ENCODE measurements around the gene TMEM25.

The TMEM25 gene

DNA sequence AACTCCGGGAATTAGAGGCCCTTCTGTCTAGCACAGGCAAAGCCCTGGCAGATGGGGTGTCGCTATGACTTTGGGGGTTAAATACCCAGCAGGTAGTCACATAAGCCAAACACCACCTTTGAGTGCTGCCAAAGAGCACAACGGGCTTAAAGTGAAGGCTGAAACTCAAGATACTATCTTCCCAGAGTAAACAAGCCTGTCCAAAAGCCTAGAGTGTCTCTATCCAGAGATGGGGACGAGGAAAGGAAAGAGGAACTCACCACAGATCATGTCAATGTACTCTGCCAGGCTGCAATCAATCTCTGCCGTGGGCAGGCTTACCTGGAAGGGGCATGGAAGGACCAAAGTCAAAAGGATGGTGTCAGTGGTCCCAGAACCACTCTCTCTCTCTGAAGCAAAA lies 14.5 kb downstream of the TMEM25 start:
- H3K4me1 ChIP-seq (ENCODE audit: control insufficient read depth, low read length): no peaks in the 10 kb centered on the region
- no peaks in the 10 kb centered on the region for H3K9me2 ChIP-seq (replicated peaks; ENCODE audit: control insufficient read depth, low read length)
- H3K27ac ChIP-seq (ENCODE audit: low read depth, low read length): no peak overlapping the region
- H3K4me2 ChIP-seq (ENCODE audit: low read length): no peak overlapping the region
- no peaks in the 10 kb centered on the region for H4K20me1 ChIP-seq (ENCODE audit: control insufficient read depth, insufficient read depth, low read depth, low read length)
- H3K9me3 ChIP-seq (ENCODE audit: control insufficient read depth, insufficient read depth, low read length): no peaks in the 10 kb centered on the region
- H3K79me2 ChIP-seq (ENCODE audit: control insufficient read depth, low read length): no peaks in the 10 kb centered on the region
- TF ChIP-seq EZH2phosphoT487 (IDR thresholded peaks at IDR 0.05; ENCODE audit: borderline replicate concordance, low read length): no peak
- TF ChIP-seq, protein P1, sequence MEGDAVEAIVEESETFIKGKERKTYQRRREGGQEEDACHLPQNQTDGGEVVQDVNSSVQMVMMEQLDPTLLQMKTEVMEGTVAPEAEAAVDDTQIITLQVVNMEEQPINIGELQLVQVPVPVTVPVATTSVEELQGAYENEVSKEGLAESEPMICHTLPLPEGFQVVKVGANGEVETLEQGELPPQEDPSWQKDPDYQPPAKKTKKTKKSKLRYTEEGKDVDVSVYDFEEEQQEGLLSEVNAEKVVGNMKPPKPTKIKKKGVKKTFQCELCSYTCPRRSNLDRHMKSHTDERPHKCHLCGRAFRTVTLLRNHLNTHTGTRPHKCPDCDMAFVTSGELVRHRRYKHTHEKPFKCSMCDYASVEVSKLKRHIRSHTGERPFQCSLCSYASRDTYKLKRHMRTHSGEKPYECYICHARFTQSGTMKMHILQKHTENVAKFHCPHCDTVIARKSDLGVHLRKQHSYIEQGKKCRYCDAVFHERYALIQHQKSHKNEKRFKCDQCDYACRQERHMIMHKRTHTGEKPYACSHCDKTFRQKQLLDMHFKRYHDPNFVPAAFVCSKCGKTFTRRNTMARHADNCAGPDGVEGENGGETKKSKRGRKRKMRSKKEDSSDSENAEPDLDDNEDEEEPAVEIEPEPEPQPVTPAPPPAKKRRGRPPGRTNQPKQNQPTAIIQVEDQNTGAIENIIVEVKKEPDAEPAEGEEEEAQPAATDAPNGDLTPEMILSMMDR (IDR thresholded peaks at IDR 0.05; ENCODE audit: low read depth, low read length, poor library complexity, severe bottlenecking): no peak
- H3K4me3 ChIP-seq (ENCODE audit: low read length): no peak overlapping the region
- H3K36me3 ChIP-seq (ENCODE audit: control insufficient read depth, low read length): no peaks in the 10 kb centered on the region
- H3F3A ChIP-seq (ENCODE audit: control insufficient read depth, insufficient read depth): no peaks in the 10 kb centered on the region; the same call in 1 of the 2 replicates
- no peaks in the 10 kb centered on the region for H3K27me3 ChIP-seq (ENCODE audit: control insufficient read depth, low read length)

DNA sequence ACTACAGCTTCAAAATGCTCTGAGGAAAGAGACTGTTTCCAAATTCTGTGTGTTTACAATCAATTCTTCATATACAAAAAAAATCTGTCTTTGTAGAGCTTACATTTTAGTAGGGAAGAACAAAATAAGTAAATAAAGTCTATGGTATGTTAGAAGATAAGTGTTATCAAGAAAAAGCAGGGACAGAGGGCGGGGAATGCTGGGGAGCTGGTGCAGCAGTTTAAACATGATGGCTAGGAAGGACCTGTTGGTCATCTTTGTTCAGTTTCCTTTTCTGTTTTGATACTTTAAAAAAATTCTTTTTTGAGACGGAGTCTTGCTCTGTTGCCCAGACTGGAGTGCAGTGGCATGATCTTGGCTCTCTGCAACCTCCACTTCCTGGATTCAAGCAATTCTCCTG lies 16.1 kb downstream of the TMEM25 start:
- Histone ChIP-seq H3K4me1 (ENCODE audit: control insufficient read depth, low read length) (no peaks in the 10 kb centered on the region), H3F3A (ENCODE audit: control insufficient read depth, insufficient read depth) (no peaks in the 10 kb centered on the region), H3K79me2 (ENCODE audit: control insufficient read depth, low read length) (no peaks in the 10 kb centered on the region), H3K4me3 (ENCODE audit: low read length) (no peak overlapping the region), H3K9me3 (ENCODE audit: control insufficient read depth, insufficient read depth, low read length) (no peaks in the 10 kb centered on the region), H4K20me1 (ENCODE audit: control insufficient read depth, insufficient read depth, low read depth, low read length) (no peaks in the 10 kb centered on the region), H3K4me2 (ENCODE audit: low read length) (no peak overlapping the region), H3K36me3 (ENCODE audit: control insufficient read depth, low read length) (peaks cover 6% of the 10 kb centered on the region), H3K9me2 (replicated peaks; ENCODE audit: control insufficient read depth, low read length) (no peaks in the 10 kb centered on the region), H3K27me3 (ENCODE audit: control insufficient read depth, low read length) (no peaks in the 10 kb centered on the region), H3K27ac (ENCODE audit: low read depth, low read length) (no peak overlapping the region)
- TF ChIP-seq EZH2phosphoT487 (IDR thresholded peaks at IDR 0.05; ENCODE audit: borderline replicate concordance, low read length): no peak
- TF ChIP-seq, protein P1 (IDR thresholded peaks at IDR 0.05; ENCODE audit: low read depth, low read length, poor library complexity, severe bottlenecking): no peak

DNA sequence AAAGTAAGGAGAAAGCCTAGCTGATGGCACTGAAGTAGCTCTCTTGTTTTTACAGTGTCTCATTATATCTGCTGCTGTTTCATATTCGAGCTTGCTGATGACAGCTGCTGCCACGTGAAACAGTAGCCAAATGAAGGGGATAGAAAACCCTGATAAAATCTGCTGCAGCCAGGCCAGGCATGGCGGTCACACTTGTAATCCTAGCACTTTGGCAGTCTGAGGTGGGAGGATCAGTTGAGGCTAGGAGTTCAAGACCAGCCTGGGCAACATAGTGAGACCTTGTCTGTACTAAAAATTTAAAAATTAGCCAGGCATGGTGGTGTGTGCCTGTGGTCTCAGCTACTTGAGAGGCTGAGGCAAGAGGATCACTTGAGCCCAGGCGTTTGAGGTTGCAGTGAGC lies 21.3 kb downstream of the TMEM25 start:
- Histone ChIP-seq H3K79me2 (ENCODE audit: control insufficient read depth, low read length) (no peaks in the 10 kb centered on the region), H3K9me3 (ENCODE audit: control insufficient read depth, insufficient read depth, low read length) (no peaks in the 10 kb centered on the region), H4K20me1 (ENCODE audit: control insufficient read depth, insufficient read depth, low read depth, low read length) (no peaks in the 10 kb centered on the region), H3K9me2 (replicated peaks; ENCODE audit: control insufficient read depth, low read length) (no peaks in the 10 kb centered on the region), H3K27ac (ENCODE audit: low read depth, low read length) (no peak overlapping the region), H3K4me2 (ENCODE audit: low read length) (no peak overlapping the region), H3K36me3 (ENCODE audit: control insufficient read depth, low read length) (peaks cover 21% of the 10 kb centered on the region), H3F3A (ENCODE audit: control insufficient read depth, insufficient read depth) (no peaks in the 10 kb centered on the region), H3K27me3 (ENCODE audit: control insufficient read depth, low read length) (no peaks in the 10 kb centered on the region), H3K4me3 (ENCODE audit: low read length) (no peak overlapping the region), H3K4me1 (ENCODE audit: control insufficient read depth, low read length) (no peaks in the 10 kb centered on the region)
- TF ChIP-seq EZH2phosphoT487 (IDR thresholded peaks at IDR 0.05; ENCODE audit: borderline replicate concordance, low read length): no peak
- TF ChIP-seq, protein P1 (IDR thresholded peaks at IDR 0.05; ENCODE audit: low read depth, low read length, poor library complexity, severe bottlenecking): no peak

Data from DOHH2 (cell line).